Measurements from ENCODE around the gene MAD1L1. TPM values are rescaled to one million over a fixed set of nuclear protein-coding genes. Genes with fewer than 3 reads are reported as not detected.
A peak's percentile ranks its signal among the peaks of the same experiment; 100 is the strongest.

The MAD1L1 gene
- total RNA-seq, 2 experiments from 2014 or later: 157 to 160 TPM

DNA sequence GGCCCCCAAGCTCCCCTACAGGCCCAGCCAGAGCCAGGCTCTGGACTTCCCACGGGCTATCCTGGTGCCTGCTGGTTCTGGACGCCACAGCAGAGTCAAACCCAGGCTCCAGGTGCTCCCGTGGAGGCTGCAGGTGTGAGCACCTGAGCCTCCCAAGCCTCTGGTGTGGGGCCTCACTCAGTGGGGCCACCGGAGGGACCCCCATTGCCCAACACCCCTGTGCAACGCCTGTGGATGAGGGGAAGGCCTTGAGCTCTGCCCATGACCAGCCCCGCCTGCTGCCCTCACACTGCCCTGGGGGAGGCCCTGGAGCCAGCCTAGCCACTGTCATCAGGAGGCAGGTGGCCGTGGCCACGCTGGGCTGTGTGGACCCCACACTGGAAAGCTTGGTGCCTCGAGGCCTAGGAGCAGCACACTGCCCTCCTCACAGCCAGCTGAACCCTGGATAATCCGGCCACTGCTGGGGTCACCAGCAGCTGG, 229.3 kb downstream of the MAD1L1 start:
- no peak overlapping the region for H3K4me3 Mint-ChIP-seq
- H3K36me3 Mint-ChIP-seq (ENCODE audit: low read depth): no peaks in the 10 kb centered on the region
- ChIA-PET CTCF (no interaction called here), POLR2A (no interaction called here)
- Histone ChIP-seq H3K4me3 (ENCODE audit: low read length) (no peak overlapping the region), H3K36me3 (ENCODE audit: insufficient read depth, low read length) (peaks cover 6% of the 10 kb centered on the region), H3K9me3 (ENCODE audit: control insufficient read depth in 1 of 2, insufficient read depth in 1 of 2, low read length in 2 of 2) (no peaks in the 10 kb centered on the region), H3K27me3 (ENCODE audit: control insufficient read depth in 1 of 2, insufficient read depth in 2 of 2, low read length in 2 of 2) (no peaks in the 10 kb centered on the region), H3K4me1 (ENCODE audit: insufficient read depth, low read length) (no peaks in the 10 kb centered on the region), H3K27ac (ENCODE audit: low read depth in 1 of 2, low read length in 2 of 2) (no peak overlapping the region)
- DNase-seq (peak in 2 of 14 experiments; percentile 0 to 3), ATAC-seq (ENCODE audit: poor library complexity) (no peak)
- intact Hi-C loops (cut with DNase I, micrococcal nuclease): no loop called here
- H3K27ac Mint-ChIP-seq: no peak overlapping the region
- TF ChIP-seq, protein P1, sequence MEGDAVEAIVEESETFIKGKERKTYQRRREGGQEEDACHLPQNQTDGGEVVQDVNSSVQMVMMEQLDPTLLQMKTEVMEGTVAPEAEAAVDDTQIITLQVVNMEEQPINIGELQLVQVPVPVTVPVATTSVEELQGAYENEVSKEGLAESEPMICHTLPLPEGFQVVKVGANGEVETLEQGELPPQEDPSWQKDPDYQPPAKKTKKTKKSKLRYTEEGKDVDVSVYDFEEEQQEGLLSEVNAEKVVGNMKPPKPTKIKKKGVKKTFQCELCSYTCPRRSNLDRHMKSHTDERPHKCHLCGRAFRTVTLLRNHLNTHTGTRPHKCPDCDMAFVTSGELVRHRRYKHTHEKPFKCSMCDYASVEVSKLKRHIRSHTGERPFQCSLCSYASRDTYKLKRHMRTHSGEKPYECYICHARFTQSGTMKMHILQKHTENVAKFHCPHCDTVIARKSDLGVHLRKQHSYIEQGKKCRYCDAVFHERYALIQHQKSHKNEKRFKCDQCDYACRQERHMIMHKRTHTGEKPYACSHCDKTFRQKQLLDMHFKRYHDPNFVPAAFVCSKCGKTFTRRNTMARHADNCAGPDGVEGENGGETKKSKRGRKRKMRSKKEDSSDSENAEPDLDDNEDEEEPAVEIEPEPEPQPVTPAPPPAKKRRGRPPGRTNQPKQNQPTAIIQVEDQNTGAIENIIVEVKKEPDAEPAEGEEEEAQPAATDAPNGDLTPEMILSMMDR (IDR thresholded peaks at IDR 0.05): no peak
- H3K27me3 Mint-ChIP-seq: no peaks in the 10 kb centered on the region
- H3K9me3 Mint-ChIP-seq: no peaks in the 10 kb centered on the region
- peaks cover 8% of the 10 kb centered on the region for H3K4me1 Mint-ChIP-seq (ENCODE audit: low read depth)

DNA sequence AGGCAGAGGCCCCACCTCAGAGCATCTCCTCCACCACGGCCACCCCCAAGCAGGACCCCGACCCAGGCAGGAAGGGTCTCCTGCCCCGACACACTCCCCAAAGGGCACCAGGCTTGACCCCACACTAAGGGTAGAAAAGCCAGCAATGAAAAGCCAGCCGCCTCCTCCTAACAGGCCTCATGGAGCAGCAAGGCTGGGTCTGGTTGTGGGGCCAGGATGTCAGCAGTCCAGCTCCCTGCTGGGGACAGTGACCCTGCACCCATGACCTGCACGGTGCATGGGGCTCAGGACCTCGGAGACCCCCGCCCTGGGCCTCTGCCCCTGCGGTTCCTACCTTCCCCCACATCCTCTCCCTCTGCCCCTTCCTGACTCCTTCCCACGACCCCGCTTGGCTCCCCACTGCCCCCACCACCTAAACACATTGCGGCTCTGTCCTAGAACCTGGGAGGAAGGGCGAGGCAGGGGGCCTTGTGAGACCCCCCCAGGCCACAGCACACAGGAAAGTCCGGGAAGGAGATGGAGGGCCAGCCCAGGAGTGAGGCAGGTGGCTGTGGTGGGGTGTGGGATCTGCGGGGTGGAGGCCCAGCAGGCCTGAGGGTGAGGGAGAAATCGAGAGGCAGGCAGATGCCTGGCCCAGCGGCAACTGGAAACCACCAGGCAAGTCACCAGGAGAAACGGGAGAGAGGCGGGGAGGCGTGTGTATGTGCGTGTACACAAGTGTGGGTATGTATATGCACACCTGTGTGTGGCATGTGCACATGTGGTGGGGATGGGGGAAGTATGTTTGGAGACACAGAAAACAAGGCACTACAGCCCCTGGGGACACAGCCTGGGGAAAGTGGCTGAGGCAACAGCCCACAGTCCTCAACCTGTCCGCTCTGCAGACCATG, 229.9 kb downstream of the MAD1L1 start:
- H3K9me3 ChIP-seq (ENCODE audit: control insufficient read depth in 1 of 2, insufficient read depth in 1 of 2, low read length in 2 of 2): no peaks in the 10 kb centered on the region
- intact Hi-C loops (cut with DNase I, micrococcal nuclease): no loop called here
- H3K4me1 Mint-ChIP-seq (ENCODE audit: low read depth): peaks cover 8% of the 10 kb centered on the region
- no peaks in the 10 kb centered on the region for H3K27me3 ChIP-seq (ENCODE audit: control insufficient read depth in 1 of 2, insufficient read depth in 2 of 2, low read length in 2 of 2)
- ChIA-PET CTCF (no interaction called here), POLR2A (no interaction called here)
- no peak overlapping the region for H3K4me3 Mint-ChIP-seq
- no peak overlapping the region for H3K27ac Mint-ChIP-seq
- ATAC-seq (ENCODE audit: poor library complexity): no peak
- H3K36me3 ChIP-seq (ENCODE audit: insufficient read depth, low read length): peaks cover 6% of the 10 kb centered on the region
- DNase-seq: peak in 1 of 14 experiments; percentile 2
- H3K9me3 Mint-ChIP-seq: no peaks in the 10 kb centered on the region
- no peaks in the 10 kb centered on the region for H3K4me1 ChIP-seq (ENCODE audit: insufficient read depth, low read length)
- H3K4me3 ChIP-seq (ENCODE audit: low read length): no peak overlapping the region
- no peak overlapping the region for H3K27ac ChIP-seq (ENCODE audit: low read depth in 1 of 2, low read length in 2 of 2)
- no peaks in the 10 kb centered on the region for H3K36me3 Mint-ChIP-seq (ENCODE audit: low read depth)
- H3K27me3 Mint-ChIP-seq: no peaks in the 10 kb centered on the region
- TF ChIP-seq, protein P1 (IDR thresholded peaks at IDR 0.05): no peak

DNA sequence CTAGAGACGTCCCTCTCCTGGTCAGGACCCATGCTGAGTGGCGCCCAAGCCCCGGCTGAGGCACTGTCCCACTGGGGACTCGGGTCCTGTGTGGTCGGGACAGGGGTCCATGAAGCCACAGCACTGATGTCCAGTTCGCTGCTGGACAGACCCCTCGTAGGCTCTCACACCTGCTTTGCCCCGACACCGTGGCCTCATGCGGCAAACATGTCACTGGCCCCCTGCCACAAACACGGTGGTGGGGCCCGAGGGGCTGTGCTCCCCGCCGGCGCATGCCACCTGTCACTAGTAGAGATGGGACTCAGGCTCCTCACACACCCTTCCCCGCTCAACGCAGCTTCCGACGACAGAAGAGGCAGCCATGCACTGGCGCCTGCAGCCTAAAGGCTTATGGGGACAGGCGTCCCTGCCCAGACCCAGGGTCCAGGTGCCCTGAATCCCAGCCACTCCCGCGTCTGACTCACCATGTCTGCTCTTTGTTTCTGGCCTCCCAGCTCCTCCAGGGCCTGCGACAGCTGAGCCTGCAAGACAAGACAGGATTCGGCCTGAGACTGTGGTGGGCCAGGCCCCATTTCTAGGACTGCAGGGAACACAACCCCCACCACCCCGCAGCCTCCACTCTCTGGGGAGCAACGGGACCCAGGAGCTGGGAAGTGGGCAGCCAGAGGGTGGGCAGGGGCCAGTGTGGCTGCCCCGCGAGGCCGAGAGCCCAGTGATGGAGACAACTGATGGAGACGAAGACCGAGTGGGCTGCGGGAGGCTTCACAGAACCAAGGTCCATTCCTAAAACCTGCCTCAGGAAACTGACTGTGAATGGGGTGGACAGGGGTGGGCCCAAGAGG, 230.9 kb downstream of the MAD1L1 start:
- Histone ChIP-seq H3K27me3 (ENCODE audit: control insufficient read depth in 1 of 2, insufficient read depth in 2 of 2, low read length in 2 of 2) (no peaks in the 10 kb centered on the region), H3K9me3 (ENCODE audit: control insufficient read depth in 1 of 2, insufficient read depth in 1 of 2, low read length in 2 of 2) (no peaks in the 10 kb centered on the region), H3K36me3 (ENCODE audit: insufficient read depth, low read length) (peaks cover 6% of the 10 kb centered on the region), H3K4me1 (ENCODE audit: insufficient read depth, low read length) (no peaks in the 10 kb centered on the region), H3K27ac (ENCODE audit: low read depth in 1 of 2, low read length in 2 of 2) (no peak overlapping the region), H3K4me3 (ENCODE audit: low read length) (no peak overlapping the region)
- TF ChIP-seq, protein P1 (IDR thresholded peaks at IDR 0.05): no peak
- intact Hi-C loops (cut with DNase I, micrococcal nuclease): no loop called here
- ChIA-PET CTCF (no interaction called here), POLR2A (no interaction called here)
- Mint-ChIP-seq H3K27me3 (no peaks in the 10 kb centered on the region), H3K4me1 (ENCODE audit: low read depth) (peaks cover 8% of the 10 kb centered on the region), H3K27ac (no peak overlapping the region), H3K36me3 (ENCODE audit: low read depth) (no peaks in the 10 kb centered on the region), H3K4me3 (no peak overlapping the region), H3K9me3 (no peaks in the 10 kb centered on the region)
- ATAC-seq (ENCODE audit: poor library complexity) (no peak), DNase-seq (no peak)
